K562 (cell line): ENCODE results near the gene IGIP. TPM values are rescaled to one million over a fixed set of nuclear protein-coding genes. Genes with fewer than 3 reads are reported as not detected.
A peak's percentile ranks its signal among the peaks of the same experiment; 100 is the strongest.

Experiments used
- BRCA1 ChIP-seq, 2 experiments: fragments of 450-650 bp in 1 of 2; sonication (generic) in 1 of 2; formaldehyde crosslinking in 1 of 2; IDR thresholded peaks; 2 replicates each; pipeline versions ENCODE4 v1.5.0 to v1.6.1; 2017 to 2020; ENCODE audit warnings: mild to moderate bottlenecking in 1 of 2, missing genetic modification reagents in 1 of 2
- CBFA2T3 ChIP-seq: fragments of 450-650 bp; IDR thresholded peaks from 2 replicates; pipeline ENCODE4 v1.6.1; 2017
- CREM ChIP-seq: IDR thresholded peaks from 2 replicates; pipeline ENCODE4 v1.6.1; 2014; ENCODE audit warnings: antibody characterized with exemption, low read depth
- EGR1 ChIP-seq: fragments of 450-650 bp; conservative IDR thresholded peaks from 2 replicates; pipeline ENCODE4 v1.6.1; 2017; ENCODE audit warnings: mild to moderate bottlenecking
- ELF2 ChIP-seq: fragments of 250-450 bp; sonication (Bioruptor Pico); IDR thresholded peaks from 2 replicates; pipeline ENCODE4 v1.5.0; 2021; ENCODE audit warnings: mild to moderate bottlenecking
- ESRRA ChIP-seq: fragments of 450-650 bp; IDR thresholded peaks from 2 replicates; pipeline ENCODE4 v1.6.1; 2014; ENCODE audit warnings: low read depth, mild to moderate bottlenecking, moderate library complexity, borderline replicate concordance
- ETV5 ChIP-seq: sonication (generic); formaldehyde crosslinking; IDR thresholded peaks from 2 replicates; pipeline ENCODE4 v1.4.0; 2020; ENCODE audit warnings: low read depth, mild to moderate bottlenecking, missing genetic modification reagents
- ETV6 ChIP-seq, 3 experiments: fragments of 150-350 bp in 1 of 3; sonication (generic) in 1 of 3; formaldehyde crosslinking in 1 of 3; IDR thresholded peaks; 2 replicates each; pipeline versions ENCODE4 v1.6.1 to v1.8.0; 2014 to 2022; ENCODE audit warnings: borderline replicate concordance in 2 of 3, low read depth in 2 of 3, antibody characterized with exemption in 1 of 3, low read length in 1 of 3, mild to moderate bottlenecking in 1 of 3, missing genetic modification reagents in 1 of 3
- FOSL1 ChIP-seq: fragments of 200-800 bp; sonication (Bioruptor generic); conservative IDR thresholded peaks from 2 replicates; pipeline ENCODE4 v1.6.1; 2016; ENCODE audit warnings: missing genetic modification characterization, missing compliant biosample characterization
- HDAC1 ChIP-seq, 2 experiments: fragments of 450-650 bp; IDR thresholded peaks; 2 replicates each; pipeline ENCODE4 v1.6.1; 2016 to 2017; ENCODE audit warnings: inconsistent platforms in 1 of 2, mild to moderate bottlenecking in 1 of 2, moderate library complexity in 1 of 2
- HNRNPH1 ChIP-seq: fragments of 200-400 bp; formaldehyde crosslinking; optimal IDR thresholded peaks from 2 replicates; pipeline ENCODE3; 2017; ENCODE audit warnings: low read depth, mild to moderate bottlenecking, low read length, moderate library complexity
- HNRNPUL1 ChIP-seq: fragments of 200-400 bp; formaldehyde crosslinking; IDR thresholded peaks from 2 replicates; pipeline ENCODE4 v1.6.1; 2017; ENCODE audit warnings: low read length
- JUND ChIP-seq, 2 experiments: IDR thresholded peaks; 2 replicates in 1 of 2; 3 replicates in 1 of 2; pipeline ENCODE4 v1.6.1; 2011; ENCODE audit warnings: borderline replicate concordance in 2 of 2, low read depth in 2 of 2, low read length in 2 of 2, improper control_type of control experiment in 1 of 2, missing biosample characterization in 1 of 2, missing genetic modification characterization in 1 of 2, missing genetic modification reagents in 1 of 2
- KLF1 ChIP-seq: fragments of 450-650 bp; IDR thresholded peaks from 2 replicates; pipeline ENCODE4 v1.6.1; 2016; ENCODE audit warnings: missing genetic modification characterization, missing compliant biosample characterization
- MEIS2 ChIP-seq: fragments of 450-650 bp; IDR thresholded peaks from 2 replicates; pipeline ENCODE4 v1.6.1; 2014; ENCODE audit warnings: mild to moderate bottlenecking; ENCODE audit not compliant: partially characterized antibody
- MTA2 ChIP-seq: fragments of 450-650 bp; IDR thresholded peaks from 2 replicates; pipeline ENCODE4 v1.6.1; 2016; ENCODE audit warnings: low read depth
- NR4A1 ChIP-seq, 2 experiments: fragments of 250-450 bp in 1 of 2; fragments of 450-650 bp in 1 of 2; sonication (Bioruptor Pico) in 1 of 2; IDR thresholded peaks; 2 replicates each; pipeline versions ENCODE4 v1.4.0 to v1.6.1; 2016 to 2020; ENCODE audit warnings: mild to moderate bottlenecking in 2 of 2, missing compliant biosample characterization in 1 of 2, missing genetic modification characterization in 1 of 2, moderate library complexity in 1 of 2
- POLR2AphosphoS5 ChIP-seq: IDR thresholded peaks from 2 replicates; pipeline ENCODE4 v1.6.1; 2011; ENCODE audit warnings: mild to moderate bottlenecking, low read depth, low read length, moderate library complexity; ENCODE audit not compliant: control insufficient read depth, insufficient read depth
- SMAD1 ChIP-seq: fragments of 150-350 bp; IDR thresholded peaks from 2 replicates; pipeline ENCODE4 v1.6.1; 2014; ENCODE audit warnings: low read length, low read depth; ENCODE audit not compliant: partially characterized antibody
- SOX6 ChIP-seq: fragments of 450-650 bp; IDR thresholded peaks from 2 replicates; pipeline ENCODE4 v1.6.1; 2014; ENCODE audit warnings: mild to moderate bottlenecking
- TAL1 ChIP-seq: fragments of 450-650 bp; IDR thresholded peaks from 2 replicates; pipeline ENCODE4 v1.6.1; 2016; ENCODE audit warnings: mild to moderate bottlenecking
- TCF3 ChIP-seq: sonication (generic); formaldehyde crosslinking; IDR thresholded peaks from 2 replicates; pipeline ENCODE4 v1.4.0; 2020; ENCODE audit warnings: mild to moderate bottlenecking, missing genetic modification reagents
- WHSC1 ChIP-seq: IDR thresholded peaks from one replicate; pipeline ENCODE4 v1.6.1; 2012; ENCODE audit warnings: low read length, control low read depth, inconsistent platforms
- ZC3H11A ChIP-seq: IDR thresholded peaks from 2 replicates; pipeline ENCODE4 v1.6.1; 2012; ENCODE audit warnings: low read depth, low read length, improper control_type of control experiment
- ZEB2 ChIP-seq: fragments of 450-650 bp; IDR thresholded peaks from 2 replicates; pipeline ENCODE4 v1.6.1; 2016
- ZNF263 ChIP-seq: sonication (generic); formaldehyde crosslinking; IDR thresholded peaks from 2 replicates; pipeline ENCODE4 v1.8.0; 2022; ENCODE audit warnings: mild to moderate bottlenecking, missing genetic modification reagents, borderline replicate concordance
- ZSCAN29 ChIP-seq: fragments of 450-650 bp; IDR thresholded peaks from 2 replicates; pipeline ENCODE4 v1.6.1; 2017
- polyA plus RNA-seq, 8 experiments: library from polyadenylated mRNA; depleted of rRNA in 4 of 8; stranded (reverse) in 5 of 8; unstranded in 3 of 8; fragments of >200 nt; fragmentation: Nextera tagmentation in 2 of 8; fragmentation: Illumina TruSeq in 1 of 8; extraction: Ambion mirVana in 2 of 8; extraction: Trizol in 1 of 8; gene quantifications; 2 replicates each; pipeline versions ENCODE4 v1.2.1 to v1.2.3, GENCODE V29; 2011 to 2014; ENCODE audit warnings: inconsistent platforms in 1 of 8, missing spikeins in 1 of 8
- total RNA-seq, 7 experiments: library from RNA; depleted of rRNA in 6 of 7; stranded (reverse); fragments of >200 nt in 6 of 7; fragmentation: Illumina TruSeq in 2 of 7; extraction: Trizol in 2 of 7; gene quantifications; 2 replicates each; pipeline versions ENCODE4 v1.2.1 to v1.2.3, GENCODE V29; 2011 to 2021; ENCODE audit warnings: low replicate concordance in 1 of 7
- TF ChIP-seq, protein P1 (sequence below): fragments of 450-650 bp; IDR thresholded peaks from one replicate; pipeline ENCODE4 v1.6.1; 2018; ENCODE audit warnings: mild to moderate bottlenecking, moderate library complexity; ENCODE audit not compliant: partially characterized antibody
- TF ChIP-seq, protein P2 (sequence below): fragments of 450-650 bp; IDR thresholded peaks from 2 replicates; pipeline ENCODE4 v1.6.1; 2016; ENCODE audit warnings: antibody characterized with exemption

Gene IGIP
- total and polyA plus RNA-seq, 9 of the 15 experiments (the other 6 are each of a cell fraction or from before 2014, with no cell fraction given), result 0.52 to 1.6 (median 1.2) TPM

DNA sequence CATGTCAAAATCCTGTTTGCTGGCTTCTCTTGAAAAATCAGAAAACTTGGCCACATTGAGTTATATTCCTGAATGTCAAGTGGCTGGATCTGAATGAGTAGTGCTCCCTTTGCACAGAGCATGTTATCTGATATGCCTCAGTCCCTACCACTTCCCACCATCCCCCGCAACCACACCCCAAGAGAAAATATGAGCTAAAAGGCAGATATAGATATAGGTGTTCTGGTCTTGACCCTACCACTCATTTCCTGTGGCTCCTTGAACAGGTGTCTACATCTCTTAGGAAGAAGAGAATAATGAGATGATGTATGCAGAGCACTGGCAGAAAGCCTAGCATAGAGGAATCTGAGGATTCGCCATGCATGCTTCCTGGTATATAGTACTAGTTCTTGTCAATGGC is 42.6 kb downstream of the IGIP start (continued):
- TF ChIP-seq ETV6 (IDR thresholded peaks at IDR 0.05; ENCODE audit: borderline replicate concordance in 1 of 2, low read depth in 2 of 2, low read length in 1 of 2) (0 out of 4 replicates have a peak, but pooled peaks of 1 of the 2 experiments have one; percentile 31), ETV6 (CRISPR knock-in tag; IDR thresholded peaks at IDR 0.05; ENCODE audit: borderline replicate concordance) (no peak), SMAD1 (no peak), BRCA1 (IDR thresholded peaks at IDR 0.05) (no peak), BRCA1 (CRISPR knock-in tag; IDR thresholded peaks at IDR 0.05) (no peak), ZSCAN29 (no peak), KLF1 (tag) (peak; percentile 87; the same call in 1 of the 2 replicates), HNRNPH1 (no peak), TCF3 (CRISPR knock-in tag) (peak; percentile 64), ETV5 (CRISPR knock-in tag) (no peak), TAL1 (peak; percentile 59), JUND (IDR thresholded peaks at IDR 0.05; ENCODE audit: borderline replicate concordance, low read depth, low read length) (peak; percentile 36; the same call in 1 of the 2 replicates), JUND (tag; IDR thresholded peaks at IDR 0.05; ENCODE audit: borderline replicate concordance, low read depth, low read length) (no peak; the same call in 2 of the 3 replicates), SOX6 (peak; percentile 61; the same call in 1 of the 2 replicates), FOSL1 (tag) (0 out of 2 replicates have a peak, but pooled peaks have one; percentile 15), ESRRA (peak; percentile 17; the same call in 1 of the 2 replicates), EGR1 (peak; percentile 61), CBFA2T3 (peak; percentile 83), MEIS2 (no peak), HDAC1 (IDR thresholded peaks at IDR 0.05) (peak in 1 of 2 experiments; percentile 41; a peak in 1 of 4 replicates), MTA2 (0 out of 2 replicates have a peak, but pooled peaks have one; percentile 44), HNRNPUL1 (no peak), ELF2 (no peak), CREM (peak; percentile 51; the same call in 1 of the 2 replicates), POLR2AphosphoS5 (peak; percentile 48; the same call in 1 of the 2 replicates), NR4A1 (CRISPR knock-in tag; IDR thresholded peaks at IDR 0.05) (no peak), NR4A1 (tag; IDR thresholded peaks at IDR 0.05) (no peak), ZEB2 (peak; percentile 95), WHSC1 (no peak), ZNF263 (CRISPR knock-in tag) (peak; percentile 96), ZC3H11A (no peak)
- TF ChIP-seq, protein P1, sequence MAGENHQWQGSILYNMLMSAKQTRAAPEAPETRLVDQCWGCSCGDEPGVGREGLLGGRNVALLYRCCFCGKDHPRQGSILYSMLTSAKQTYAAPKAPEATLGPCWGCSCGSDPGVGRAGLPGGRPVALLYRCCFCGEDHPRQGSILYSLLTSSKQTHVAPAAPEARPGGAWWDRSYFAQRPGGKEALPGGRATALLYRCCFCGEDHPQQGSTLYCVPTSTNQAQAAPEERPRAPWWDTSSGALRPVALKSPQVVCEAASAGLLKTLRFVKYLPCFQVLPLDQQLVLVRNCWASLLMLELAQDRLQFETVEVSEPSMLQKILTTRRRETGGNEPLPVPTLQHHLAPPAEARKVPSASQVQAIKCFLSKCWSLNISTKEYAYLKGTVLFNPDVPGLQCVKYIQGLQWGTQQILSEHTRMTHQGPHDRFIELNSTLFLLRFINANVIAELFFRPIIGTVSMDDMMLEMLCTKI, result no peak
- TF ChIP-seq, protein P2, sequence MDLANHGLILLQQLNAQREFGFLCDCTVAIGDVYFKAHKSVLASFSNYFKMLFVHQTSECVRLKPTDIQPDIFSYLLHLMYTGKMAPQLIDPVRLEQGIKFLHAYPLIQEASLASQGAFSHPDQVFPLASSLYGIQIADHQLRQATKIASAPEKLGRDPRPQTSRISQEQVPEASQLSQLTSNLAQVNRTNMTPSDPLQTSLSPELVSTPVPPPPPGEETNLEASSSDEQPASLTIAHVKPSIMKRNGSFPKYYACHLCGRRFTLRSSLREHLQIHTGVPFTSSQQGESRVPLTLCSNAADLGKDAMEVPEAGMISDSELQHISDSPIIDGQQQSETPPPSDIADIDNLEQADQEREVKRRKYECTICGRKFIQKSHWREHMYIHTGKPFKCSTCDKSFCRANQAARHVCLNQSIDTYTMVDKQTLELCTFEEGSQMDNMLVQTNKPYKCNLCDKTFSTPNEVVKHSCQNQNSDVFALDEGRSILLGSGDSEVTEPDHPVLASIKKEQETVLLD, result no peak
